H9 (cell line): ENCODE data around the gene SLC25A18. TPM values are rescaled to one million over a fixed set of nuclear protein-coding genes. Genes with fewer than 3 reads are reported as not detected.

Experiments
- DNase-seq: peaks from one replicate; pipeline ENCODE4 v3.0.0-alpha.2; 2017
- H2AFZ ChIP-seq: one replicate; pipeline ENCODE4 v1.6.1; 2013; ENCODE audit warnings: mild to moderate bottlenecking, low read length, control low read depth, moderate library complexity
- H2AK5ac ChIP-seq: 2 replicates; pipeline ENCODE4 v1.6.1; 2013; ENCODE audit warnings: low read length, control low read depth, mixed read lengths; ENCODE audit not compliant: insufficient read length
- H2BK120ac ChIP-seq: one replicate; pipeline ENCODE4 v1.6.1; 2013; ENCODE audit warnings: low read depth, mild to moderate bottlenecking, low read length, control low read depth, inconsistent platforms; ENCODE audit not compliant: poor library complexity, severe bottlenecking
- H2BK12ac ChIP-seq: 2 replicates; pipeline ENCODE4 v1.6.1; 2013; ENCODE audit warnings: low read length, control low read depth, mixed read lengths, low read depth; ENCODE audit not compliant: insufficient read length
- H2BK15ac ChIP-seq: 2 replicates; pipeline ENCODE4 v1.6.1; 2013; ENCODE audit warnings: low read depth, low read length, control low read depth
- H2BK20ac ChIP-seq: one replicate; pipeline ENCODE4 v1.6.1; 2013; ENCODE audit warnings: low read depth, mild to moderate bottlenecking, low read length, control low read depth, inconsistent platforms; ENCODE audit not compliant: poor library complexity, severe bottlenecking
- H2BK5ac ChIP-seq: 2 replicates; pipeline ENCODE4 v1.6.1; 2013; ENCODE audit warnings: low read length, control low read depth, mixed read lengths; ENCODE audit not compliant: insufficient read length
- H3K14ac ChIP-seq: 2 replicates; pipeline ENCODE4 v1.6.1; 2013; ENCODE audit warnings: low read length, control low read depth; ENCODE audit not compliant: insufficient read depth
- H3K18ac ChIP-seq: 2 replicates; pipeline ENCODE4 v1.6.1; 2013; ENCODE audit warnings: low read depth, mild to moderate bottlenecking, mixed read lengths, low read length, control low read depth; ENCODE audit not compliant: insufficient read length
- H3K23ac ChIP-seq: 2 replicates; pipeline ENCODE4 v1.6.1; 2013; ENCODE audit warnings: low read length, control low read depth, mixed read lengths, low read depth; ENCODE audit not compliant: insufficient read length
- H3K23me2 ChIP-seq: 2 replicates; pipeline ENCODE4 v1.6.1; 2013; ENCODE audit warnings: low read depth, mild to moderate bottlenecking, mixed read lengths, low read length, control low read depth; ENCODE audit not compliant: insufficient read length, poor library complexity, severe bottlenecking
- H3K27ac ChIP-seq: 2 replicates; pipeline ENCODE4 v1.5.1; 2013; ENCODE audit warnings: low read length, control low read depth, mixed read lengths, low read depth; ENCODE audit not compliant: insufficient read length
- H3K27me3 ChIP-seq: 2 replicates; pipeline ENCODE4 v1.6.1; 2013; ENCODE audit warnings: low read length, control low read depth, inconsistent platforms; ENCODE audit not compliant: insufficient read depth
- H3K4ac ChIP-seq: 2 replicates; pipeline ENCODE4 v1.6.1; 2013; ENCODE audit warnings: low read depth, mild to moderate bottlenecking, control low read depth, inconsistent platforms, low read length, moderate library complexity
- H3K4me1 ChIP-seq: 2 replicates; pipeline ENCODE4 v1.6.1; 2013; ENCODE audit warnings: low read length, control low read depth, inconsistent platforms; ENCODE audit not compliant: insufficient read depth
- H3K4me2 ChIP-seq: 2 replicates; pipeline ENCODE4 v1.6.1; 2013; ENCODE audit warnings: low read length, control low read depth, mixed read lengths; ENCODE audit not compliant: insufficient read length, insufficient read depth
- H3K56ac ChIP-seq: 2 replicates; pipeline ENCODE4 v1.6.1; 2013; ENCODE audit warnings: low read depth, mild to moderate bottlenecking, mixed read lengths, low read length, control low read depth; ENCODE audit not compliant: insufficient read length
- H3K79me1 ChIP-seq: 2 replicates; pipeline ENCODE4 v1.6.1; 2013; ENCODE audit warnings: low read depth, mild to moderate bottlenecking, moderate library complexity, low read length, control low read depth, inconsistent platforms; ENCODE audit not compliant: insufficient read depth, poor library complexity, severe bottlenecking
- H3K79me2 ChIP-seq: 2 replicates; pipeline ENCODE4 v1.6.1; 2013; ENCODE audit warnings: low read length, control low read depth, inconsistent platforms; ENCODE audit not compliant: insufficient read depth
- H3K9ac ChIP-seq: 2 replicates; pipeline ENCODE4 v1.6.1; 2013; ENCODE audit warnings: low read length, control low read depth, mixed read lengths; ENCODE audit not compliant: insufficient read length; ENCODE audit errors: extremely low read depth
- H3K9me3 ChIP-seq: one replicate; pipeline ENCODE4 v1.6.1; 2013; ENCODE audit warnings: low read depth, low read length, inconsistent platforms; ENCODE audit not compliant: control insufficient read depth
- H3T11ph ChIP-seq: one replicate; pipeline ENCODE4 v1.6.1; 2013; ENCODE audit warnings: mild to moderate bottlenecking, low read length, control low read depth, inconsistent platforms
- H4K20me1 ChIP-seq: one replicate; pipeline ENCODE4 v1.6.1; 2013; ENCODE audit not compliant: control insufficient read depth, insufficient read length, insufficient read depth
- H4K5ac ChIP-seq: 2 replicates; pipeline ENCODE4 v1.6.1; 2013; ENCODE audit warnings: low read depth, mild to moderate bottlenecking, mixed read lengths, low read length, control low read depth; ENCODE audit not compliant: insufficient read length
- H4K8ac ChIP-seq: replicated peaks from 2 replicates; pipeline ENCODE4 v1.6.1; 2013; ENCODE audit warnings: low read length, control low read depth, mixed read lengths, low read depth; ENCODE audit not compliant: insufficient read length
- H4K91ac ChIP-seq: 2 replicates; pipeline ENCODE4 v1.6.1; 2013; ENCODE audit warnings: low read depth, mild to moderate bottlenecking, moderate library complexity, mixed read lengths, low read length, control low read depth; ENCODE audit not compliant: insufficient read length
- H3K27ac Mint-ChIP-seq, 3 experiments: 2 replicates in 2 of 3; 3 replicates in 1 of 3; pipeline ENCODE4 v1.8.0; 2020 to 2021; ENCODE audit warnings: mixed read lengths in 3 of 3, mild to moderate bottlenecking in 1 of 3, moderate library complexity in 1 of 3
- H3K27me3 Mint-ChIP-seq: 2 replicates; pipeline ENCODE4 v1.8.0; 2021; ENCODE audit warnings: low read depth, mild to moderate bottlenecking, moderate library complexity, mixed read lengths
- H3K36me3 Mint-ChIP-seq, 3 experiments: 2 replicates in 2 of 3; 3 replicates in 1 of 3; pipeline ENCODE4 v1.8.0; 2020 to 2021; ENCODE audit warnings: low read depth in 3 of 3, mixed read lengths in 3 of 3; ENCODE audit not compliant: insufficient read depth in 1 of 3
- H3K4me1 Mint-ChIP-seq, 2 experiments: 2 replicates each; pipeline ENCODE4 v1.8.0; 2020; ENCODE audit warnings: mixed read lengths in 2 of 2
- H3K4me3 Mint-ChIP-seq, 2 experiments: 2 replicates in 1 of 2; 3 replicates in 1 of 2; pipeline ENCODE4 v1.8.0; 2020 to 2021; ENCODE audit warnings: mild to moderate bottlenecking in 2 of 2, mixed read lengths in 2 of 2, moderate library complexity in 1 of 2
- H3K9me3 Mint-ChIP-seq, 2 experiments: 2 replicates in 1 of 2; 3 replicates in 1 of 2; pipeline ENCODE4 v1.8.0; 2020; ENCODE audit warnings: mild to moderate bottlenecking in 2 of 2, mixed read lengths in 2 of 2, moderate library complexity in 1 of 2
- CTCF ChIP-seq: fragments of 200-600 bp; sonication (generic); conservative IDR thresholded peaks from 3 replicates; pipeline ENCODE4 v1.8.0; 2021; ENCODE audit warnings: antibody characterized with exemption, mild to moderate bottlenecking
- WGBS: extraction: QIAGEN DNeasy Blood & Tissue Kit; methylation state at CpG from one replicate; pipeline ENCODE4 v1.1.7; 2013; ENCODE audit warnings: missing lambda C conversion rate, low lambda C conversion rate, mixed read lengths; ENCODE audit not compliant: insufficient read length; ENCODE audit errors: extremely low coverage; 5-methylcytosine and 5-hydroxymethylcytosine counted together
- total RNA-seq: library from RNA; stranded (reverse); gene quantifications from 2 replicates; pipeline ENCODE4 v1.2.1, GENCODE V29; 2021

Gene SLC25A18
- total RNA-seq, 1 experiment from 2014 or later = 2.3 TPM

GRCh38 chr22:17638182-17638431, 74.8 kb downstream of the SLC25A18 start:
- Histone ChIP-seq H4K5ac (no peak overlapping the region), H4K20me1 (no peaks in the 10 kb centered on the region), H4K8ac (no peak overlapping the region), H3K9ac (peak overlapping the region; percentile 83), H2BK15ac (no peak overlapping the region), H3K23me2 (peaks cover 6% of the 10 kb centered on the region), H2BK12ac (no peak overlapping the region), H2AK5ac (no peak overlapping the region), H2BK120ac (no peak overlapping the region), H2AFZ (no peak overlapping the region), H3K56ac (no peak overlapping the region), H4K91ac (no peak overlapping the region), H3K9me3 (no peaks in the 10 kb centered on the region), H3K27me3 (no peaks in the 10 kb centered on the region), H3K18ac (peak overlapping the region; percentile 78), H3T11ph (no peak overlapping the region), H3K4me2 (peak overlapping the region; percentile 79), H3K23ac (no peak overlapping the region), H3K14ac (peak overlapping the region; percentile 41; the same call in 1 of the 2 replicates), H2BK20ac (no peak overlapping the region), H3K4me1 (no peaks in the 10 kb centered on the region; the same call in 1 of the 2 replicates), H3K79me1 (no peaks in the 10 kb centered on the region), H3K27ac (peak overlapping the region; percentile 88), H3K79me2 (0 out of 2 replicates have a peak, but pooled peaks cover 3% of the 10 kb centered on the region), H2BK5ac (no peak overlapping the region), H3K4ac (no peak overlapping the region)
- Mint-ChIP-seq H3K36me3 (peaks cover 12 to 21% (median 15%) of the 10 kb centered on the region in 3 experiments), H3K27me3 (no peaks in the 10 kb centered on the region), H3K27ac (peak overlapping the region; percentile 96 to 99 (median 98)), H3K4me3 (peak overlapping the region; percentile 84 to 90), H3K9me3 (peaks cover 2 to 5% of the 10 kb centered on the region in 2 experiments; a peak in 1 of 5 replicates), H3K4me1 (peaks cover 6 to 18% of the 10 kb centered on the region in 2 experiments)
- no peak for DNase-seq
- TF ChIP-seq CTCF = no peak
- WGBS = no CpG with 5 or more reads among the region's 10 CpGs
